Brain pericyte (primary cell): ENCODE data around the gene CYP19A1.
"Not testable (repeated sequence)": the region's sequence is repeated elsewhere in the genome, so short reads cannot be mapped to it uniquely, and the experiment has no call there.

Source experiments
- DNase-seq: peaks from one replicate; pipeline ENCODE4 v3.0.0-alpha.2; 2012; ENCODE audit warnings: low read depth, low spot score

Gene CYP19A1

DNA sequence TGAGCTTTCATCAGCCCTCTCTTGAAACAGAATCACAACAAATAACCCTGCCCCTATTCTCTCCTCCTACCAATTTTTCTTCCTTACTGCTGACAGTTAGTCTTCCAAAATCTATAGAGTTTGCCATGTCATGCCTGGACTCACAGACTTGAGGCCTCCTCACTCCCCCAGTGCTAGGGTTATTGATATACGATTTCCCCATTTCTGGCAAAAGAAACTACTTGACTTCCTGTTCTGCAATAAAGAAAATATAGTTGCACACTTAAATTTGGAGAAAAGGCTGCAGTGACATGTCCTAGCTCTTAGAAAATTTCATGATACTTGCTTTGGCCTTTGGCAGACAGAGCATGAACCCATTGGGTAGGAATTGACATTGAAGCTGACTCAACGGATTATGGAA, 75.9 kb downstream of the CYP19A1 start:
- no peak for DNase-seq

DNA sequence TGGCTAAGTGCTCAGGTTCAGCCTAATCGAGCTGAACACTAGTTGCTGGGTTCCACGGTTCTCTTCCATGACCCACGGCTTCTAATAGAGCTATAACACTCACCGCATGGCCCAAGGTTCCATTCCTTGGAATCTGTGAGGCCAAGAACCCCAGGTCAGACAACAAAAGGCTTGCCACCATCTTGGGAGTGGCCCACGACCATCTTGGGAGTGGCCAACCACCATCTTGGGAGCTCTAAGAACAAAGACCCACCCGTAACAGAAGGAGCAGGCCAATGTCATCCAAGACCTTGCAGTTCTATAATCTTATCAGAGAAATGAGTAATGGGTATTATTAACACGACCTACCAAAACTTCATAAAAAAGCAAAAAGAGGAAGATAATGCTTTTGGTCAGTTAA, 77.3 kb downstream of the CYP19A1 start:
- not testable (repeated sequence) for DNase-seq

DNA sequence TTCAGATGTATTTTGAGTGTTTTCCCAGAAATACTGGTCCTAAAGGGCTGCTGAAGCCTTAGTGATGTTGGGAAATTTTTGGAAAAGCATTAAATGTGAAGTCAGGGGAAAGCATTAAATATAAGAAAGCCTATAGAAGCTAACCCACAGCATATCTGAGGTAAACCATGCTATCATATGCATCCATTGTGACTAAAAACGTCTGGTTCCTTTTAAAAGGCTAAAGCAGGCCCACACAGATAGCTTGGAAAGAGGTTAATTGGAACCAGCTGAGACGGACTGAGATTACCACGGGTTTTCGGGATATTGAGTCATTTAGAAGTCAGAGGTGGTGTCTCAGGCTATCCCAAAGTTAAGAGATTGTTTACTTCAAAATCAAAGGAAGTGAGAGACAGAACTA, 78.2 kb downstream of the CYP19A1 start:
- no peak for DNase-seq

DNA sequence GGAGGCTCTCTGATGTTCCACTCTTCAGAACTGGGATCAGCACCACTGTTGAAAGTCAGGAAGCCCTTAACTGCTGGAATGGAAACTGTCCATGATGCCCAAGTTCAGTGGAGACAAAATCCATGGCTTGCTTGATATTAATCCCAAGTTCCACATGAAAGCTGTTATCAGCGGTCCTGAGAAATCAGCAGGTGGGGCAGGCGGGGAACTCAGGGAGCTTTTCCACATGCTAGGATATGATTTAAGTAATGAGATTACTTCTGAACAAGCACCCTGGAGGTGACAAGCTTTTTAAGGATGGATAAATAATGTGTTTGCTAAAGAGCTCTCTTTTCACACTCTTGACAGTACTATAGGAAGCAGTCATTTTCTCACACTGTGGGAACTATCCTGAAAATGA, 82.9 kb downstream of the CYP19A1 start:
- DNase-seq: no peak

DNA sequence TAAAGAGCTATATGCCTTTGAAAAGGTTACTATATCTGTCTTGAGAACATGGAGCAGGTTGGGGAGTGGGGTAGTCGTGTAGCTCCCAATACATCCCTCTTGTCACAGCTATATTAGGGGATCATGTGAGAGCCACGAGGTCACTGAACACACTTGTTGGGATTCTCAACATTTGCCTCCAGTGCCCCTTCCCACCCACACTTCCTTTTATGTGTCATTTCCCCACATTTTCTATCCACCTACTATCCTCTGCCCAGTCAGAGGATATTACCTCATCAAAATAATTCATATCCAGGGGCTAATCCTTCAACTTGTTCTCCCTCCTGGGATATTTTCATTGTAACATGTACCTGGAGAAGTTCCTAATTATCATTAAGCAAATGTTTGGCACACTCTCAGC, 85.0 kb downstream of the CYP19A1 start:
- DNase-seq: no peak

DNA sequence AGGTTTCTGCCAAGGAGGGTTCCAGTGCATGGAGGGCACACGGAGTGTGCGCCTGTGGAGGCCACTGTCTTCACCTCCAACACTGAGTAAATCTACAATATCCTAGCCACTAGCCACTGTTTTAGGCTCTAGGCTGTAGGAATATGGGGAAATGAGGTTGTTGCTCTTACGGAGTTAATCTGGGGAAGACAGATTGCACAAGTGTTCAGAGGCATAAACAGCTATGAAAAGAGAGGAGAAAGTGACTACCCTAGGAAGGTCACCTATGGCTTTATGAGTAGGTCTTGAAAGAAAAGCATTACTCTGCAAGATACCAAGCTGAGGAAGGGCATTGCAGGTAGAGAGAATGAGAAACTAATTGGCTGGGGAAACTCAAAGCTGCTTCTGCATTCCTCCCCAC, 85.7 kb downstream of the CYP19A1 start:
- no peak for DNase-seq

DNA sequence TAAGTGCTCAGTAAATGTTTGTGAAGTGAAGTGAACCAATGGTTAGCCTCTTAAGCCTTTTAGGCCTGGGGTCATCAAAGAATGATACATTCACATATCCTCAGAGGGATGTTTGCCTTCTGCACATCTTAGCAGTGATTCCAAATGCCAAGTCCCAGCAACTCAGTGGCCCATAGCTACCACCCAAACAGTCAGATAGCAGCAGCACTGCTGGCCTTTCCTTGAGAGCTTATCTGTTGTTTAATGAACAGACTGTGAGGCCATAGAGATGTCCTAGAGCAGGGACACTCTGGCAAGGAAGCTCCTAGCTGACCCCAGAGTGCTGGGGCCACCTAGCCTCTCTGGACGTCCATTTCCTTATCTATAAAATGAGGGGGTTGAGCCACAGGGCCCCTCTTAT, 86.8 kb downstream of the CYP19A1 start:
- DNase-seq: no peak

DNA sequence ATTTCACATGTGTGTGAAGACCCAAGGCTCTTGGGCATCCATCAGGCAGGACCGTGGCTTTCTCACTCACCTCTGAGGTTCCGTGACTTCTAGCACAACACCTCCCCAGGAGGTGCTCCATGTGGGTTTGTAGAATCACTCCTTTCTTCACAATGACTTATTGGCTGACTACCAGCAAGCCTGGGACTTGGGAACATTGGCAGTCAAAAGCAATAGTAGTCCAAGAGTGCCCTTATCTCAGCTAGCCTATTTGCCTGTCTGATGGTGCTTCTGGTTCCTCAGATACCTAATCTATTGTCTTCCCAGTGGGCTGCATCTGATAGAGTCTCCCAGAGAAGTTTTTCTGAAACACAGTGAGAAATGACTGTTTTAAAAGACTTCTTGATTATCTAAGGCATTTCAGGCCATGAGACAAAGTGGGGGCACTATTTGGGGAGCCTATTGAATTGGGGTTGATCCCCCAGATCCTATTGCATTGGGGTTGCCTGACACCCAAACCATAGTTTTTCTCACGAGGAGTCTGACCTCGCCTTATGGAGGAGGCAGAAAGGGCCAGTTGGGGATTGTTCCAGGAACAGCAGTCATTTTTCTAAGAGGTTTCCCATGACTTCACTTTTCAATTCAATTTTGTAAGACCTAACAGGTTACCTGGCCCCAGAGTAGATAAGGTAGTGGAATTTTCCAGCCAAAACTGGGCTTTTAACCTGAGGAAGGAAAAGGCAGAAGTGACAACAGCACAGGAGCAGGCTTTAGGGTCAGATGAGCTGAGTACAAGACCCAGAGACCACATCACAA, 88.0 kb downstream of the CYP19A1 start:
- DNase-seq: no peak

DNA sequence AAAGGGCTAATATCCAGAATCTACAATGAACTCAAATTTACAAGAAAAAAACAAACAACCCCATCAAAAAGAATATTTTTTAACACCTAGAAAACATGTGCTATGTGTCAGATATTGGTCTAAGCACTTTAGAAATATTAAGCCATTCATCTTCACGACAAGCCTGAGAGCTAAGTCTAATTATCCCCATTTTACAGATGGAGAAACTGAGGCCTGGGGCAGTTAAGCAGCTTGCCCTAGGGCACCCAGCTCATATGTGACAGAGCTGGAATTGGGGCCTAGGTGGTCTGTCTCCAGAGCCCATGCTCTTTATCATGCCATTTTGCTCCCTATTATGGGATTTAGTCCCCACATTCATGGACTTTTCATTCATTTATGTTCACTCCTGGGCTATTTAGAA, 92.8 kb downstream of the CYP19A1 start:
- DNase-seq: no peak

DNA sequence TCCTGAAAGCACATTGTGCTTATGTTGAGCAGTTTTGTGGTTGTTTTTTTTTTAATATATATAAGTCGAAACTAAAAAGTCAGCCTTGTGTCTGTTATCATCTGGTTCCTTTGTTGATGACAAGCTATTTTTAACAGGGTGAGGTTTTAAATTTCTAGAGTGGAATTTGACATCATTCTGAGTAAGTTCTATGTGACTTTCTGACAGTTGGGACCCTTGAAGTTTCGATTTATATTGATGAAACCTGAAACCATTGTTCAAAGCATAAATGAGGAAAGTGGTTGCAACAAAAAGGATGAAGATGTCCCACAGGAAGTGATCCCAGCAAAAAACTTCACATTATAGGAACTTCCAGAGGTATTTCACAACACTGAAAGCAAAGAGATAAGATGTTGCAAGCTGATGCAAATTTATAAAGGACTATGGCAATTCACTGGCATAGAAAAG, 94.0 kb downstream of the CYP19A1 start:
- no peak for DNase-seq

DNA sequence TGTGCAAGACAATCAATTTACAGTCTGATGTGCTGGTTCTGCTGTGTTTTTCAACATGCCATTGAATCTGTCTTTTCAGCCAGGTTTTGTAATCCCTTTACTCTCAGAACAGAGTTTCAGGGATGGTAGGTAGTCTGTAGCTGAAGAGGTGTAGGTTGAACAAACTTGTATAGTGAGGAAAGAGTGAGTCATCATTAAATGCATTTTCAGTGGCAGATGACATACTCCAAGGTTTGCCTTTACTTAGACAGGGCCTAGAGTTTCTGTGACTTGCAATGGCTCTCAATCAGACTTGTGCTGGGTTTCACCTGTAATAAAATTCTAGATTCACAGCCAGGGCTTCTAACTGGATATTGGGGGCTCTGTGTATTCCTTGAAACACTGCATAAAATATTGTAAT, 94.6 kb downstream of the CYP19A1 start:
- no peak for DNase-seq

DNA sequence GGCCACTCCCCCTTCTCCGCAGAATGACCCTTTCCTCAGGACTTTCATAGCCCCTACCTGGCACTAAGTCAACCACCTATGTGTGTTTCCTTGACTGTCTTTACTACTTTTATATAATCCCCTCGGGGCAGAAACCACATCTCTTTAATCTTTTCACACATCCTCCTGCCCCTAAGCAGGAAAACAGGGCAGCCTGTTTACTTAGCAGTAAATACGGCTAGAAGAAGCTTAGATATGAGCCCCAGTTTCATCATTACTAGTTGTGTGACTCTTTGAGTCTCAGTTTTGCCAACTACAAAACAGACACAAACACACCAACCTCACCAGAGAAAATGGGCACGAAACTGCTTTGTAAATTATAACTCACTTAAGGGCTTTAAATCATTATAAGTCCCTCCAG, 98.3 kb downstream of the CYP19A1 start:
- no peak for DNase-seq

DNA sequence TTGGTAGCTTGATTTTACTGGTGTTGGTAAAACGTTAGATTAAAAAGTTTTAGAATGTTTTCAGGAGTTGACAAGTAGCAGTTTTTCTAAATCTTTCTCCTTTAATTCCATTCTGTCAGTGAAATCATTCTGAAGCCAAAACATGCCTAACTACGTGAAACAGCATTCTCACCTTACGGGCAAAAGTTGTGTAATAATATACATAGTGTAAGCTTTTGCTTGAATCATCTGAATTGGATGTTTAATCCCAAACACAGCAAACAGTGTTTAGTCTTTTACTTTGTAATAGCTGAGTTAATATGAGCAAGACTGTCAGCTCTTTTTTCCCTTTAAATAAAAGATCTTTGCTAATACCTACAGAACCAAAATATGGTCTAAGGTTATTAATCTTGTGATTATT, 100.6 kb downstream of the CYP19A1 start:
- no peak for DNase-seq

DNA sequence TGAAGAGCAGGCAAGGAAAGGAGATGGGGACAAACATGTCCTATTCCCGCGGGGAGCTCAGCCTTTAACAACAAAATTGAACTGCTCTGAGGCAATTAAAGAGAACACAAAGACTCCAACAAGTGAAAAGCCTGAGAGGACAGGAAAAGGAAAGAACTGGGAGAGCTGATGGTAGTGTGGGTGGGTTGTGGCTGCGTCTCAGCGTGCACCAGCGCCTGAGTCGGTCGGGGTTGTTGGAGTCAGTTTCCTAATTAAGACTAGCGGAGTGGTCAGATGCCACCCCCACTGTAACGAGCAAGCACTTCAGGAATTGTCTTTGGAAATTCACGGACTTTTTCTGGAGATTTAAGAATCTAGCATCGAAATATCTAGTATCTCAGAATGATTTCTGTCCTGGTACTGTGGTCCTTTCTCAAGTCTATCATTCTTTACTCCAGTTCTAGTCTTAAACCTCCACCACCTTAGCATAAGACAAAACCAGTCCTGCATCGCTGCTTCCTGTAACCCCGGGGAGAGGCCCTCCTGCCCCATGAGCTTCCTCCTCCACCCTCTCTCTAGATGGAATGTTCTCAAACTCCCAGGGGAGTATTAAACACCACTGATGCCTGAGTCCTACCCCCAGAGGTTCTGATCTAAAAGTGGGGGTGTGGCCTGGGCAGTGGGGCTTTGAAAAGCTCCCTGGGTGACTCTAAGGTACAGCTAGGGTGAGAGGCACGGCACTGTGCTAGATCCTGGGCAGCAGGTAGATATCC, 104.0 kb downstream of the CYP19A1 start:
- DNase-seq: no peak

DNA sequence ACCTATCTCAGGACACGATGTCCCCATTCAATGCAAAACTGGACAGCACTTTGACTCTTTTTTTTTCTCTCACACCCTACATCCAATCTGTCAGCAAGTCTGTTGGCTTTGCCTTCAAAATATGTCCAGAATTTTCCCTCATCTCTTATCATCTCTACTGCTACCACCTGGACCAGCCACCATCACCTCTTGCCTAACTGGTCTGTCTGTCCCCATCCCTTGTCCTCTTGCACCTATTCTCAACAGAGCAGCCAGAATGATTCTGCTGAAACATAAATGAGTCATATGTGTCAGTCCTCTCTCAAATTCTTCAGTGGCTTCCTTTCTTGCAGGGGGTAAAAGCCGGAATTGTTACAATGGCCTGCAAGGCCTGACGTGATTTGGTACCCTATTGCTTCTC, 105.8 kb downstream of the CYP19A1 start:
- no peak for DNase-seq

DNA sequence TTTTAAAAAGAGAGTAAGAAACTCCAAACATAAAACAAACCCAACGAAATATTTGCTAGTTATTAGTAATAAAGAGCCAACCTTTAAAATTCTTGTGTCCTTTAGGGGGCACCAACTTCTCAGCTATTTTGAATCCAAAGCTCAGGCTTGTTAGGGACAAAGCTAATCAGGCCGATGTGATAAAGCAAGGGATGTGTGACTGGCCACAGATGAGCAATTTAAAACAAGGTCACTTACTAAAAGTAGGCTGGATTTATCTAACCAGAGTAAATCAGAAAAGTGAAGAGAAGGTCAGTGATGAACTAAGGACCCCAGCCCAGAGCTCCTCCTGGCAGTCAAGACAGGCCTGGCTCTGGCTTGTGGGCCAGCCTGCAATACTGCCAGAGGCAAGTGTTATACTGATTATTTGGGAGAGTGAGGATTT, 108.5 kb downstream of the CYP19A1 start:
- DNase-seq: no peak

DNA sequence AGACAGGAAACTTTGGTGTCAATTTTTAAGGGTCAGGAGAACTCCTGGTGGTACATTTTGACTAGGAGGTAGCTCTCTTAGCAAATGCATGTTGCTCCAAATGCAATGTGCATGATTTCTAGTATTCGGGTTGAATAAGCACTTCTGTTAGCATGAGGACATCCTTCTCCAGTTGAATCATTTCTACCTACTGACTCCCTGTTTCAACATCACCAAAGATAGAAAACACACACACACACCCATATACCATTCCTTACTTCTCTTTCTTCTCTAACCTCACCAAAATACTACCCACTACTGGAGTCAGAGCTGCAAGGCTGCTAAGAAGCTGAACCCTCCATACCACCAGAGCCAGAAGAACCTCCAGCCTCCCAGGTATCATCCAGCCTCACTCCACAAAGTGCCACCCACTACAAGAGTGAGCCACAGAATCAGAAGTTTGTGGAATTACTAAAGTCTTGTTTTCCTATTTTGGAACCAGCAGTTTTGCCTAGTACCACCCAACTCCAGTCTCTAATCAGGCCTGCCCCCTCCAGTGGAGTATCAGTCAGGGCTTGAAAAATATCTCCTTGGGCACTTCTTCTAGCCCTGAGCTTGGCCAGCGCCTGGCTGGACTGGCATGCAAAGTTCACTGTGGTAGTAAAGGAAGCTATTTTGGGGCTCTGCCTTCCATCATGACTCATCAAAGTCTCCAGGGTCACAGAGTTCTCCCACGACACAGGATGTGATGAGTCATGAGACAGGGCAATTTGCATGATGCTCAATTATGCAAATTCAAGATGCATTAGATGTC, 110.3 kb downstream of the CYP19A1 start:
- peak; percentile 22 for DNase-seq

DNA sequence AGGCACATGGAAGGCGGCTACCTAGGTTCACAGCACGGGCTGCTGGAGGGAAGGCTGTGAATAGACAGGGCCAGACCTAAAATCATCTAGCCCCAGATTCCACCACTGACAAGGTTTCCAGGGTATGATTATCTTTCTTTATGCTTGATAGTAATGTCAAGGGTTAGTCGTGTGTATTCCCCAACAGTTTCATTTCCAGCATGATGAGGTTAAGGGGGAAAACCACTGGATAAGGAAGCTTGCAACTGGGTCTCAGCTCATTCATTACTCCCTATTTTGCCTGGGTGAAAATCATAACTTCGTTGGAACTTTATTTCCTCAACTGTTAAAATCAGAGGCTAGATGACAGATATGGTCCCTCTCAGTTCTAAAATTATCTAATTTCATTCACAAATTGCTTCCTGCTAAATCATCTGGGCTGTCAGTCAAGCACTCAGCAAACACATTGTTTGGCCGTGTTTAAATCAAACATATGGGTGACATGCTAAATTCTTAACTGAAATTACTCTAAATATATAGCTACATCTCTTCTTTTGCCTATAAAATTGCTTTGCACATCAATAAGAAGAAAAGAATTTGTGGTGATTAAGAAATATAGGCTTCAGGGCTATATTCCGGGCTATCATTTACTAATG, 111.7 kb downstream of the CYP19A1 start:
- no peak for DNase-seq

DNA sequence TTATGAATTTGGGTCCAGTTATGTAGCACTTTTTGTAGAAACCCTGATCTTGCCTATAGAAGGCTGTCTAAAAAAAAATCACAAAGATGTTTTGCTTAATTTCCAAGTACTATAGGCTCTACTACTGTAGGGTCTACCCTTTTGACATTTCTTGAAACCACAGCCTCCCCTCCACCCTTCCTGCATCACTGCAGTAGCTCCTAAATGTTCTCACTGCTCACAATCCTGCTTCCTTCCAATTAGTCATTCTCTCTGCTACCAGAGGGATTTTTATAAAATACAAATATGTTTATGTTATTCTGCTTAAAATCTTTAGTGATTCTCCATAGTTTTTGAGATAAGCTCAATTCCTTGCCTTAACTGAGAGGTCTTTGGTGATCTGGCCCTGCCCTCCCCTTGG, 114.0 kb downstream of the CYP19A1 start:
- DNase-seq: no peak

DNA sequence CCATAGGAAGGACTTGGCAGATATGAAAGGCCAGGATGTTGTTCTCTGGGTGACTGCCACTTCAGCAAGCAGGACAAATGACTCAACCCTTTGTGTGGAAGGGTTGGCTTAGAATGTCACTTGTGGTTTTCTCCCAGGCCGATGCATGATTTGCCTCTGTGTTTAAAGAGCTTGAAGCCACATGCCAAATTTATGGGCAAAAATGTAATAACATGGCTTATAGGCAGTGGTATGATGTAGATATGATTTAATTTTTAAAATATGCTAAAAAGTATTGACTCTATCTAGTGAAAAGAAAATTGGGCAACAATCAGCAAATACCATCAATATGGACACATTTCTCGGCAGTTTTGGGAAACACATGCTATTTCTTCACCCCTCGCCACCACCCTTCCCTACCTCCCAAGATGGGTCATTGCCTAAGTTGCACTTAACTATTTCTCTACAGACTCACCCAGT, 114.6 kb downstream of the CYP19A1 start:
- no peak for DNase-seq

DNA sequence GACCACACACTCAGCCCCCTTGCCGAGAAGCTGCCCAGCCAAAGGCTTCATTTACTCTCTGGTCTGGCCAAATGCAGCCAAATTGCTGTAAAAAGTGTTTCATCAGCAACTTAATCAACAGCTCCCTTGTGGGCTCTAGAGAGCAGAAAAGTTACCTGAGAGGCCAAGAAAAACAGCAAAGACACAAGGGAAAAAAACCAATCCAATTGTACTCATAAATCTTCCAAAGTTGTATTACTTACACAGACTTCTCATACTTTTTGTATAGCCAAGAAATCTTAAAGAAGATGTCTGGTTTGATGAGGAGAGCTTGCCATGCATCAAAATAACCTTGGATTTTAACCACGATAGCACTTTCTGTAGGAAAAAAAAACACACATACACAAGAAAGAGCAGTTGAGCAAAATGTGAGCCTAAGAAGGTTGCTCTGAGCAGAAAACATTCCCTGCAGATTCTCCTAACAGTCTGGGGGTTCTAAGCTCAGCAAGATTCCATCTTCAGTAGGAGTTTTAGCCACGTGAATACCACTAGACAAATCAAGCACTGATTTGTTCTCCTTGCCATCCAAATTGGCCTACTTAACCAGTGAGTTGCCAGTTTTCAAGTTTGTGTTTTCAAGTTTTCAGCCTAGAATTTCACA, 120.0 kb downstream of the CYP19A1 start:
- no peak for DNase-seq
